SKM-1 (cell line): ENCODE measurements around the gene ARMC9.

Source experiments
- DNase-seq: peaks from one replicate; lab custom pipeline; 2025; ENCODE audit not compliant: unreplicated experiment; lab: John Stamatoyannopoulos, UW

The ARMC9 gene

GRCh38 chr2:231378026-231378722 is 179.7 kb downstream of the ARMC9 start:
- DNase-seq: no peak

- DNase-seq: no peak
Measured at GRCh38 chr2:231379266-231380215, 181.1 kb downstream of the ARMC9 start.

- no peak for DNase-seq
Measured at GRCh38 chr2:231380307-231380706, 181.9 kb downstream of the ARMC9 start.

GRCh38 chr2:231380991-231381847 is 182.8 kb downstream of the ARMC9 start:
- DNase-seq: no peak

GRCh38 chr2:231382116-231382515 is 183.7 kb downstream of the ARMC9 start:
- DNase-seq: no peak

GRCh38 chr2:231383416-231384108 is 185.1 kb downstream of the ARMC9 start:
- no peak for DNase-seq

GRCh38 chr2:231384109-231384435 is 185.6 kb downstream of the ARMC9 start:
- DNase-seq: no peak

- DNase-seq: no peak
Measured at GRCh38 chr2:231384970-231385369, 186.5 kb downstream of the ARMC9 start.

GRCh38 chr2:231385429-231385828 is 187.0 kb downstream of the ARMC9 start:
- DNase-seq: no peak

GRCh38 chr2:231386446-231386845 is 188.0 kb downstream of the ARMC9 start:
- no peak for DNase-seq

GRCh38 chr2:231387904-231388724 is 189.7 kb downstream of the ARMC9 start:
- DNase-seq: no peak

GRCh38 chr2:231388725-231389346 is 190.4 kb downstream of the ARMC9 start:
- no peak for DNase-seq

GRCh38 chr2:231390667-231391066 is 192.2 kb downstream of the ARMC9 start:
- DNase-seq: peak; percentile 69

- DNase-seq: peak; percentile 54
Measured at GRCh38 chr2:231391981-231392380, 193.6 kb downstream of the ARMC9 start.

- DNase-seq: no peak
Measured at GRCh38 chr2:231392431-231393148, 194.2 kb downstream of the ARMC9 start.

- DNase-seq: no peak
Measured at GRCh38 chr2:231393149-231394131, 195.0 kb downstream of the ARMC9 start.
